ENCODE data around the gene SMAD3. TPM values are rescaled to one million over a fixed set of nuclear protein-coding genes. Genes with fewer than 3 reads are reported as not detected.

The SMAD3 gene
- total RNA-seq, 1 experiment from 2014 or later = 89.2 TPM

DNA sequence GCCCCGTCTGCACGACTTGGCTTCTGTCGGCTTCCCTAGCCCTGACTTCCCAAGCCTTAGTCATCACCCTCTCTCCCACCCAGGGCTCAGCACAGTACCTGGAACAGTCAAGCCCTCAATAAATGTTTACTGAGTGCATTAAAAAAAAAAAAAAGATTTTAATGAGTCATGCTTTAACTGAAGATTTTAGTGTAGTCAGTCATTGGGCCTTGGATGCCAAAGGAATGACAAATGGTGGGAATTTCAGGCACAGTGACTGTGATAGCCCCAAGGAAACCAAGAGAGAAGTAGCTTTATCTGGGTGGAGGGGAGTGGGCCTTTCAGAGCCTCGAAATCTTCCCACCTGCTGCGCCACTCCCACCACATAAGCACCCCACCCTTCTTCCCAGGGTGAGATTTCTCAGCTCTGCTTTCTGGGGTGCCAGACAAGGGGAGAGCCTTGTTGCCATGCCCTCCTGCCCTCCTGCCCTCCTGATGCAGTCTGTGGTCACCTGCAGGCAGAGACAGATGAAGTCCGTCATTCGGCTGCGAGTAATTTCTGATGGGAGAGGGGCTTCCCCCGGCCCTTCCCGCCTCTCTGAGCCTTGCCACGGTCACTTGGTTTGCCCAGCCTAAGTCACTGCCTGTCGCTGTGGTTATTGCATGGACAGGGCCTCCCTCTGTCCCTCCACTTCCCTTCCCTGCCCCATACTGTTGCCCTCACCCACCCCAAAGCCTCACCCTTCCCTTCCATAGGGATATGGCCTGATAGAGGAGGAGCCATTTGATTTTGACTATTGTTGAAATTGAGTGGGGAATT, 41.8 kb downstream of the SMAD3 start:
- BruUV-seq (replicated peaks) = TSS peak; percentile 43
- ChIA-PET POLR2A (interaction anchor here (0.7 to 3.0 kb wide), 7 partner anchors 9 to 43 kb away, joined by 3 to 23 read pairs (median 4); partner anchors contain the start of gene SMAD3), RAD21 (ENCODE audit: low non-redundant PET in 1 of 2, low total read pairs in 2 of 2, uncharacterized antibody in 2 of 2, unreplicated experiment in 2 of 2) (interaction anchor here (0.9 to 1.6 kb wide), 7 partner anchors 18 to 161 kb away, joined by 3 to 7 read pairs (median 3); partner anchors contain the start of gene SMAD3 (in 2 of the 2)), CTCF (interaction anchor here (0.6 to 1.3 kb wide), 2 partner anchors 11 to 196 kb away, joined by 3 to 5 read pairs; no protein-coding TSS in a partner anchor)
- intact Hi-C loops (cut with micrococcal nuclease) = loop anchor here (1.0 to 10.0 kb wide), 3 partner anchors 43 to 198 kb away; no protein-coding TSS in a partner anchor
- Histone ChIP-seq H3K4me1 (ENCODE audit: control insufficient read depth in 1 of 2, insufficient read depth in 2 of 2, low read length in 2 of 2) (peaks cover 80 to 96% of the 10 kb centered on the region in 2 experiments), H3K4me2 (ENCODE audit: low read length) (peak overlapping the region; percentile 73), H3K27ac (ENCODE audit: low read depth, low read length) (peak overlapping the region; percentile 92), H3K9me3 (ENCODE audit: control insufficient read depth in 1 of 2, insufficient read depth in 1 of 2, low read depth in 1 of 2, low read length in 2 of 2) (peaks cover 0 to 13% of the 10 kb centered on the region in 2 experiments; a peak in 1 of 4 replicates), H3K36me3 (ENCODE audit: control insufficient read depth in 1 of 2, insufficient read depth in 2 of 2, low read length in 2 of 2) (peaks cover 0 to 17% of the 10 kb centered on the region in 2 experiments; a peak in 2 of 4 replicates), H2AFZ (ENCODE audit: low read depth, low read length, poor library complexity, severe bottlenecking) (no peak overlapping the region), H3K4me3 (replicated peaks in 1 of 2; ENCODE audit: low read depth in 1 of 2, low read length in 2 of 2) (peak overlapping the region; percentile 25 to 34), H4K20me1 (ENCODE audit: insufficient read depth) (no peaks in the 10 kb centered on the region), H3K27me3 (ENCODE audit: insufficient read depth, low read length) (no peaks in the 10 kb centered on the region), H3K9me2 (ENCODE audit: insufficient read depth) (no peaks in the 10 kb centered on the region), H3K79me2 (ENCODE audit: insufficient read depth, low read length) (peaks cover 94% of the 10 kb centered on the region), H3K9ac (ENCODE audit: low read length) (peak overlapping the region; percentile 76)
- TF ChIP-seq CBX3 (IDR thresholded peaks at IDR 0.05; ENCODE audit: low read depth) = no peak
- TF ChIP-seq, protein P1, sequence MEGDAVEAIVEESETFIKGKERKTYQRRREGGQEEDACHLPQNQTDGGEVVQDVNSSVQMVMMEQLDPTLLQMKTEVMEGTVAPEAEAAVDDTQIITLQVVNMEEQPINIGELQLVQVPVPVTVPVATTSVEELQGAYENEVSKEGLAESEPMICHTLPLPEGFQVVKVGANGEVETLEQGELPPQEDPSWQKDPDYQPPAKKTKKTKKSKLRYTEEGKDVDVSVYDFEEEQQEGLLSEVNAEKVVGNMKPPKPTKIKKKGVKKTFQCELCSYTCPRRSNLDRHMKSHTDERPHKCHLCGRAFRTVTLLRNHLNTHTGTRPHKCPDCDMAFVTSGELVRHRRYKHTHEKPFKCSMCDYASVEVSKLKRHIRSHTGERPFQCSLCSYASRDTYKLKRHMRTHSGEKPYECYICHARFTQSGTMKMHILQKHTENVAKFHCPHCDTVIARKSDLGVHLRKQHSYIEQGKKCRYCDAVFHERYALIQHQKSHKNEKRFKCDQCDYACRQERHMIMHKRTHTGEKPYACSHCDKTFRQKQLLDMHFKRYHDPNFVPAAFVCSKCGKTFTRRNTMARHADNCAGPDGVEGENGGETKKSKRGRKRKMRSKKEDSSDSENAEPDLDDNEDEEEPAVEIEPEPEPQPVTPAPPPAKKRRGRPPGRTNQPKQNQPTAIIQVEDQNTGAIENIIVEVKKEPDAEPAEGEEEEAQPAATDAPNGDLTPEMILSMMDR (IDR thresholded peaks at IDR 0.05 in 2 of 3, conservative IDR thresholded peaks at IDR 0.05 in 1 of 3; ENCODE audit: borderline replicate concordance in 1 of 3, insufficient read depth in 1 of 3, low read depth in 2 of 3, low read length in 2 of 3) = no peak
- TF ChIP-seq TCF7L2 (IDR thresholded peaks at IDR 0.05; ENCODE audit: borderline replicate concordance, extremely low read depth, insufficient read depth, insufficient read length) = peak; percentile 88
- peak; percentile 56 for TF ChIP-seq POLR2AphosphoS5 (IDR thresholded peaks at IDR 0.05; ENCODE audit: low read depth, low read length)
- TF ChIP-seq, protein P2, sequence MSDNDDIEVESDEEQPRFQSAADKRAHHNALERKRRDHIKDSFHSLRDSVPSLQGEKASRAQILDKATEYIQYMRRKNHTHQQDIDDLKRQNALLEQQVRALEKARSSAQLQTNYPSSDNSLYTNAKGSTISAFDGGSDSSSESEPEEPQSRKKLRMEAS (IDR thresholded peaks at IDR 0.05) = no peak
- TF ChIP-seq POLR2A (IDR thresholded peaks at IDR 0.05; ENCODE audit: borderline replicate concordance, extremely low read depth, insufficient read depth, insufficient read length) = no peak
- no peak for TF ChIP-seq EZH2phosphoT487 (IDR thresholded peaks at IDR 0.05; ENCODE audit: borderline replicate concordance)
- no peak for TF ChIP-seq CEBPB (IDR thresholded peaks at IDR 0.05; ENCODE audit: low read depth)
- TF ChIP-seq SRF (IDR thresholded peaks at IDR 0.05; ENCODE audit: low read depth) = no peak
- TF ChIP-seq ZFX (IDR thresholded peaks at IDR 0.05) = no peak
- no peak for TF ChIP-seq EZH2 (IDR thresholded peaks at IDR 0.05)
- TF ChIP-seq FOSL1 (IDR thresholded peaks at IDR 0.05; ENCODE audit: low read depth) = no peak
- TF ChIP-seq, protein P3, sequence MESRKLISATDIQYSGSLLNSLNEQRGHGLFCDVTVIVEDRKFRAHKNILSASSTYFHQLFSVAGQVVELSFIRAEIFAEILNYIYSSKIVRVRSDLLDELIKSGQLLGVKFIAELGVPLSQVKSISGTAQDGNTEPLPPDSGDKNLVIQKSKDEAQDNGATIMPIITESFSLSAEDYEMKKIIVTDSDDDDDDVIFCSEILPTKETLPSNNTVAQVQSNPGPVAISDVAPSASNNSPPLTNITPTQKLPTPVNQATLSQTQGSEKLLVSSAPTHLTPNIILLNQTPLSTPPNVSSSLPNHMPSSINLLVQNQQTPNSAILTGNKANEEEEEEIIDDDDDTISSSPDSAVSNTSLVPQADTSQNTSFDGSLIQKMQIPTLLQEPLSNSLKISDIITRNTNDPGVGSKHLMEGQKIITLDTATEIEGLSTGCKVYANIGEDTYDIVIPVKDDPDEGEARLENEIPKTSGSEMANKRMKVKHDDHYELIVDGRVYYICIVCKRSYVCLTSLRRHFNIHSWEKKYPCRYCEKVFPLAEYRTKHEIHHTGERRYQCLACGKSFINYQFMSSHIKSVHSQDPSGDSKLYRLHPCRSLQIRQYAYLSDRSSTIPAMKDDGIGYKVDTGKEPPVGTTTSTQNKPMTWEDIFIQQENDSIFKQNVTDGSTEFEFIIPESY (IDR thresholded peaks at IDR 0.05; ENCODE audit: extremely low read depth, insufficient replicate concordance, low read length) = peak; percentile 83
- no peak for TF ChIP-seq RAD21 (IDR thresholded peaks at IDR 0.05; ENCODE audit: low read depth)
- TF ChIP-seq, protein P4, sequence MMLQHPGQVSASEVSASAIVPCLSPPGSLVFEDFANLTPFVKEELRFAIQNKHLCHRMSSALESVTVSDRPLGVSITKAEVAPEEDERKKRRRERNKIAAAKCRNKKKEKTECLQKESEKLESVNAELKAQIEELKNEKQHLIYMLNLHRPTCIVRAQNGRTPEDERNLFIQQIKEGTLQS (IDR thresholded peaks at IDR 0.05) = no peak
- TF ChIP-seq ZNF274 (IDR thresholded peaks at IDR 0.05; ENCODE audit: low read depth, low read length) = no peak
- TF ChIP-seq JUND (IDR thresholded peaks at IDR 0.05) = no peak
- TF ChIP-seq, protein P5, sequence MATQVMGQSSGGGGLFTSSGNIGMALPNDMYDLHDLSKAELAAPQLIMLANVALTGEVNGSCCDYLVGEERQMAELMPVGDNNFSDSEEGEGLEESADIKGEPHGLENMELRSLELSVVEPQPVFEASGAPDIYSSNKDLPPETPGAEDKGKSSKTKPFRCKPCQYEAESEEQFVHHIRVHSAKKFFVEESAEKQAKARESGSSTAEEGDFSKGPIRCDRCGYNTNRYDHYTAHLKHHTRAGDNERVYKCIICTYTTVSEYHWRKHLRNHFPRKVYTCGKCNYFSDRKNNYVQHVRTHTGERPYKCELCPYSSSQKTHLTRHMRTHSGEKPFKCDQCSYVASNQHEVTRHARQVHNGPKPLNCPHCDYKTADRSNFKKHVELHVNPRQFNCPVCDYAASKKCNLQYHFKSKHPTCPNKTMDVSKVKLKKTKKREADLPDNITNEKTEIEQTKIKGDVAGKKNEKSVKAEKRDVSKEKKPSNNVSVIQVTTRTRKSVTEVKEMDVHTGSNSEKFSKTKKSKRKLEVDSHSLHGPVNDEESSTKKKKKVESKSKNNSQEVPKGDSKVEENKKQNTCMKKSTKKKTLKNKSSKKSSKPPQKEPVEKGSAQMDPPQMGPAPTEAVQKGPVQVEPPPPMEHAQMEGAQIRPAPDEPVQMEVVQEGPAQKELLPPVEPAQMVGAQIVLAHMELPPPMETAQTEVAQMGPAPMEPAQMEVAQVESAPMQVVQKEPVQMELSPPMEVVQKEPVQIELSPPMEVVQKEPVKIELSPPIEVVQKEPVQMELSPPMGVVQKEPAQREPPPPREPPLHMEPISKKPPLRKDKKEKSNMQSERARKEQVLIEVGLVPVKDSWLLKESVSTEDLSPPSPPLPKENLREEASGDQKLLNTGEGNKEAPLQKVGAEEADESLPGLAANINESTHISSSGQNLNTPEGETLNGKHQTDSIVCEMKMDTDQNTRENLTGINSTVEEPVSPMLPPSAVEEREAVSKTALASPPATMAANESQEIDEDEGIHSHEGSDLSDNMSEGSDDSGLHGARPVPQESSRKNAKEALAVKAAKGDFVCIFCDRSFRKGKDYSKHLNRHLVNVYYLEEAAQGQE (IDR thresholded peaks at IDR 0.05; ENCODE audit: low read depth) = no peak
- ATAC-seq = peak; percentile 82
- peak; percentile 99 for DNase-seq (ENCODE audit: low read depth, low spot score)
